ENCODE results near the gene MPZL2. TPM values are rescaled to one million over a fixed set of nuclear protein-coding genes. Genes with fewer than 3 reads are reported as not detected.

The MPZL2 gene
- total and polyA plus RNA-seq, 10 of the 15 experiments (the other 5 are each of a cell fraction or from before 2014, with no cell fraction given), result 0.81 to 4.8 (median 3.1) TPM

- TF ChIP-seq IRF3 (IDR thresholded peaks at IDR 0.05), result no peak
- TF ChIP-seq MXI1 (IDR thresholded peaks at IDR 0.05; ENCODE audit: low read depth, low read length), result no peak
- TF ChIP-seq, protein P1, sequence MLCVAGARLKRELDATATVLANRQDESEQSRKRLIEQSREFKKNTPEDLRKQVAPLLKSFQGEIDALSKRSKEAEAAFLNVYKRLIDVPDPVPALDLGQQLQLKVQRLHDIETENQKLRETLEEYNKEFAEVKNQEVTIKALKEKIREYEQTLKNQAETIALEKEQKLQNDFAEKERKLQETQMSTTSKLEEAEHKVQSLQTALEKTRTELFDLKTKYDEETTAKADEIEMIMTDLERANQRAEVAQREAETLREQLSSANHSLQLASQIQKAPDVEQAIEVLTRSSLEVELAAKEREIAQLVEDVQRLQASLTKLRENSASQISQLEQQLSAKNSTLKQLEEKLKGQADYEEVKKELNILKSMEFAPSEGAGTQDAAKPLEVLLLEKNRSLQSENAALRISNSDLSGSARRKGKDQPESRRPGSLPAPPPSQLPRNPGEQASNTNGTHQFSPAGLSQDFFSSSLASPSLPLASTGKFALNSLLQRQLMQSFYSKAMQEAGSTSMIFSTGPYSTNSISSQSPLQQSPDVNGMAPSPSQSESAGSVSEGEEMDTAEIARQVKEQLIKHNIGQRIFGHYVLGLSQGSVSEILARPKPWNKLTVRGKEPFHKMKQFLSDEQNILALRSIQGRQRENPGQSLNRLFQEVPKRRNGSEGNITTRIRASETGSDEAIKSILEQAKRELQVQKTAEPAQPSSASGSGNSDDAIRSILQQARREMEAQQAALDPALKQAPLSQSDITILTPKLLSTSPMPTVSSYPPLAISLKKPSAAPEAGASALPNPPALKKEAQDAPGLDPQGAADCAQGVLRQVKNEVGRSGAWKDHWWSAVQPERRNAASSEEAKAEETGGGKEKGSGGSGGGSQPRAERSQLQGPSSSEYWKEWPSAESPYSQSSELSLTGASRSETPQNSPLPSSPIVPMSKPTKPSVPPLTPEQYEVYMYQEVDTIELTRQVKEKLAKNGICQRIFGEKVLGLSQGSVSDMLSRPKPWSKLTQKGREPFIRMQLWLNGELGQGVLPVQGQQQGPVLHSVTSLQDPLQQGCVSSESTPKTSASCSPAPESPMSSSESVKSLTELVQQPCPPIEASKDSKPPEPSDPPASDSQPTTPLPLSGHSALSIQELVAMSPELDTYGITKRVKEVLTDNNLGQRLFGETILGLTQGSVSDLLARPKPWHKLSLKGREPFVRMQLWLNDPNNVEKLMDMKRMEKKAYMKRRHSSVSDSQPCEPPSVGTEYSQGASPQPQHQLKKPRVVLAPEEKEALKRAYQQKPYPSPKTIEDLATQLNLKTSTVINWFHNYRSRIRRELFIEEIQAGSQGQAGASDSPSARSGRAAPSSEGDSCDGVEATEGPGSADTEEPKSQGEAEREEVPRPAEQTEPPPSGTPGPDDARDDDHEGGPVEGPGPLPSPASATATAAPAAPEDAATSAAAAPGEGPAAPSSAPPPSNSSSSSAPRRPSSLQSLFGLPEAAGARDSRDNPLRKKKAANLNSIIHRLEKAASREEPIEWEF (IDR thresholded peaks at IDR 0.05; ENCODE audit: insufficient replicate concordance, low read depth, low read length), result no peak
These were observed at the start of gene MPZL2 (continued) for GRCh38 chr11:118263695-118264568.

Data from GM12878 (cell line).